GM12865 (cell line): ENCODE data around the gene MLN.

Experiments
- DNase-seq: peaks from one replicate; pipeline ENCODE4 v3.0.0; 2010; ENCODE audit warnings: low read depth
- H3K4me3 ChIP-seq: 2 replicates; pipeline ENCODE4 v1.5.1; 2011; ENCODE audit warnings: mild to moderate bottlenecking, low read depth, low read length, control low read depth
- TF ChIP-seq, protein P1 (sequence below): IDR thresholded peaks from 2 replicates; pipeline ENCODE4 v1.5.1; 2011; ENCODE audit warnings: low read length, control low read depth, low read depth, inconsistent platforms; ENCODE audit not compliant: insufficient read depth; ENCODE audit errors: missing control alignments

Gene MLN

DNA sequence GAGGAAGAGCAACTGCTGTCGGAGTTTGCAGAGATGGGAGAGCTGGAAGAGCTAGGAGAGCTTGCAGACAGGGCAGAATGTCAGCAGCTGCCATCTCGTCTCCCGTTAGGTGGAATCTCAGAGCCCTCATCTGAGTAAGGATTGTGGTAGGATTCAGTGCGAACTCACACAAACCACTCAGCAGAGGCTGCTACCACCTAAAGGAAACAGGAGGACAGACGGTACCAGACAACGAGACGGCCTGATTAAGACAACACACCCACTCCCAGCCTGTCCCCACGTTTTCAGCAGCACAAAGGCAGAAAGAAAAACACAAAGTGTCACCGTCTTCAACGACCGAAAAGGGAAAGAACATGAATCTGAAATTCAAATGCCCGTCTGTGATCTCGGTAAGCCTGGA is 19.0 kb downstream of the MLN start:
- TF ChIP-seq, protein P1, sequence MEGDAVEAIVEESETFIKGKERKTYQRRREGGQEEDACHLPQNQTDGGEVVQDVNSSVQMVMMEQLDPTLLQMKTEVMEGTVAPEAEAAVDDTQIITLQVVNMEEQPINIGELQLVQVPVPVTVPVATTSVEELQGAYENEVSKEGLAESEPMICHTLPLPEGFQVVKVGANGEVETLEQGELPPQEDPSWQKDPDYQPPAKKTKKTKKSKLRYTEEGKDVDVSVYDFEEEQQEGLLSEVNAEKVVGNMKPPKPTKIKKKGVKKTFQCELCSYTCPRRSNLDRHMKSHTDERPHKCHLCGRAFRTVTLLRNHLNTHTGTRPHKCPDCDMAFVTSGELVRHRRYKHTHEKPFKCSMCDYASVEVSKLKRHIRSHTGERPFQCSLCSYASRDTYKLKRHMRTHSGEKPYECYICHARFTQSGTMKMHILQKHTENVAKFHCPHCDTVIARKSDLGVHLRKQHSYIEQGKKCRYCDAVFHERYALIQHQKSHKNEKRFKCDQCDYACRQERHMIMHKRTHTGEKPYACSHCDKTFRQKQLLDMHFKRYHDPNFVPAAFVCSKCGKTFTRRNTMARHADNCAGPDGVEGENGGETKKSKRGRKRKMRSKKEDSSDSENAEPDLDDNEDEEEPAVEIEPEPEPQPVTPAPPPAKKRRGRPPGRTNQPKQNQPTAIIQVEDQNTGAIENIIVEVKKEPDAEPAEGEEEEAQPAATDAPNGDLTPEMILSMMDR, result no peak
- DNase-seq, result no peak
- no peak overlapping the region for H3K4me3 ChIP-seq

DNA sequence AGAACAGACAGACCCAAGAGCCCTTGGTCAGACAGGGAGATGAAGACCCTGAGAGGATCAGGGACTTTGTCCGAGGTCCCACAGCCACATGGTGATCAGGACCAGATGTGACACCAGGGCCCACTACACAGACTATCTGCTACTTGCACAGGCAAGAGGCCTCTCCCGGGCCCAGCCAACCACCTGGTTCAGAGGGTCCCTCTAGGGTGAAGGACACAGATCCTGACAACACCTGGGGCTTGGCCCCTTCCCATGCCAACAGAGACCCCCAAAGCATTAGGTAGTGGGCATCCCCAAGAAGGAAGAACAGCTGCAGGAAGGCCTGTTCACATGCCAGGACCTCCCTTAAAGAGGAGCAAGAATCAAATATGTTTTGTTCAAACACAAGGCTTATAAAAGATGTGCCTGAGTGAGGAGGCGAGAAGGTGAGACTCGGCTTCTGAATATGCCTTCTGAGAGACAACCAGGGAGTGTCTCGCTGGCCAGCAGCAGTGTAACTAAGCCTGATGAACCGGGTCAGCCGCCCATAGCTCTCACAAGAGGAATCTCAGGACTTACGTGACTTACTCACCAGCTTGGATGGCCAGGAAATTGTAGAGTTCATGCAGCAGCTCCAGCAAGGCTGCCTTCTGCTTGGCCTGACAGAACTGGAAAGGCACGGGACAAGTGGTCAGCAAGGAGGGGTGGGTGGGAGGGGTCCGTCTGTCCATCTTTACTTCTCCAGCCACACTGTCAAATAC is 19.9 kb downstream of the MLN start:
- H3K4me3 ChIP-seq, result no peak overlapping the region
- TF ChIP-seq, protein P1, result no peak
- DNase-seq, result no peak

DNA sequence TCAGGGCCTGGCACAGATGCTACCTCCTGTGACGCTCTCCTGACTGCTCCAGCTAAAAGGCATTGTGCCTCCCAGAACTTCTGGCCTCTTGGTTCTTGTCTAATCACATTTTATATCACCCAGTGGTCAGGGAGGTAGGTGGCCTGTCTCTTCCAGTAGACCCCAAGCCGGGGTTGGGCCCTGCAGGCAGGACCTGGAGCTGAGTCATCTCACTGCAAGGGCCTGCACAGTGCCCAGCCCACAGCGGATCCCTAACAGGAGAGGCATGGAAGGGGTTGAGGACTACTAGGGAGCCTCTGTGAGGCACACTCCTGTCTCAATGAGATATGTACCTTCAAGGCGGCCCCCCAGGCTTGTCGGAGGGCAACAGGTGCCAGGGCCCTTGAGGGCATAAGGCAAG is 21.2 kb downstream of the MLN start:
- TF ChIP-seq, protein P1, result no peak
- DNase-seq, result no peak
- H3K4me3 ChIP-seq, result no peak overlapping the region

DNA sequence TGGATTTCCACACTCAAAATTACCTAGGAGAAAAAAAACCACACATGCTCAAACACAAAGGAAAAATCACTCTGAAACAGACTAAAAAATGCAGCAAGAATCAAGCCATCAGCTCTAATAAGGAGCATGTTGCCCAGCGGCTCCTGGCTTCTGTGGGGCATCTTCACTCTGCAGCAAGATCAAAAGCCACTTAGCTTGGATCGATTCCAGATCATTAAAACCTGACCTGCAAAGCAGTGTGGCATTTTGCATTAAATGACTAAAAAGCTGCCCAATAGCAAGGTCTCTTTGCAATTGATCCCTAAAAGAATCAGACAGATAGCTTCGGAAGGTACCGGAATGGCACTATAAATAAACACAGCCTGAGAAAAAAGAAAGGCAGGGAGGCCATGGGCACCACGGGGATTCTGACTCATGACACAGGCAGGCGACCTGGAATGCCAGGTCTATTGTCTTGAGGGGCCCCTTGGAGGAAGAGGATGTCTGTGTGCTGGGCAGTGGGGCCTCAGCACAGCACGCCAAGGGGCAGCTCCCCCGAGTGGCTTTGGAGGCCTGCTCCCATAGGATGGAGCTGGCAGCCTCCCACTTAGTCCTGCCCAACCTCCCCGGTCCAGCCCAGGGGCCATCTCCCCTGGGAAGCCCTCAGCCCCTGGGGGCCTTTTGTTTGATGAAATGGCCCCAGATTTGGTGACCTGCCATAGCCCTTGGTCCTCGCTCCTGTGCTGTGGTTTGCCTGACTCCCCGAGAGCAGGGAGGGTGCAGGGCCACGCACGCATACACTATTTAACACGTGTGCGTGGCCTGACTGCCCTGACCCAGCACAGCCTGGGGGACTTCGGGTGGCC is 22.4 kb downstream of the MLN start:
- TF ChIP-seq, protein P1, result no peak
- no peak for DNase-seq
- H3K4me3 ChIP-seq, result no peak overlapping the region

DNA sequence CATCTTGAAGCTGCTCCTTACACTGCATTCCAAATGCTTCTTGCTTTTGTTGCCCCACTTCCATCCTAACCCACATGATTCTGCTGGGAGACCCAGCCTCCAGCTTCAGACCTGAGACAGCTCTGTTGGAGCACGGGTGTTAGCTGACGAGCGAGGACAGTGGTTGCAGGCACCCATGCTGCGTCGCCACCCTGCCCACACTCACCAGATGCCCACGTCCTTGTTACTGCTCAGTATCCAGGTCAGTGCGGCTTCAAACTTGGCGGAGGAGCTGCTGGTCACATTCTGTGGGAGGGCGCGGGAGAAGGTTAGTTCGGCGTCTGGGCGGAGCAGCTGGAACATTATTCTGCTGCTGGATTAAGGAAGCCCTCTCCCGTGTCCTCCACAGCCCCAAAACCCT is 23.9 kb downstream of the MLN start:
- H3K4me3 ChIP-seq, result no peak overlapping the region
- TF ChIP-seq, protein P1, result no peak
- no peak for DNase-seq

DNA sequence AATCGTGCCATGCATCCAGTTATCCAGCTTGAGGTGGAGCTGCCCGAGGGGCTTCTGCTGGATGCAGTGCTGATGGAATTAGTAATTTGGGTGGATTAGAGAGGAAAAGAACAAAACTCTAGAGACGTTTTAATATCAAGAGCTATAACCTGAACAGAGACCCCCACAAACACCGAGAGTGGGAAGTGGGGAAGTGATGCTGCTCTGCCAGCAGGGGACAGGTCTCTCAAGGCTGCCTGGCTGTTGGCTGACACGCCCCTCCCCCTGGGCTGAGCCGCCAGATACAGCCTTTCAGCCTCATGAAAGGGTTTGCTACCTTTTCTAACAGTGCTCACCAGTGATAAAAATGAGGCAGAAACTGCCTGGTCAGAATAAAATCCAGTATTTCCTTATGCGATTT is 24.5 kb downstream of the MLN start:
- TF ChIP-seq, protein P1, result no peak
- H3K4me3 ChIP-seq, result no peak overlapping the region
- no peak for DNase-seq
